T-helper 1 cell treated with Interleukin-12 subunit alpha and Interleukin-12 subunit beta and Interleukin-4 antibody, amounts not matched to agents 30 μg/mL and 1 μg/mL, for 36 hours (primary cell): Measurements from ENCODE around the gene SMIM44.
"Not testable (repeated sequence)": the region's sequence is repeated elsewhere in the genome, so short reads cannot be mapped to it uniquely, and the experiment has no call there.

Source experiments
- H3K27ac Mint-ChIP-seq: one replicate; pipeline ENCODE4 v1.8.0; 2021; ENCODE audit warnings: mild to moderate bottlenecking, mixed read lengths
- H3K27me3 Mint-ChIP-seq: one replicate; pipeline ENCODE4 v1.8.0; 2021; ENCODE audit warnings: low read depth, mixed read lengths
- H3K36me3 Mint-ChIP-seq: one replicate; pipeline ENCODE4 v1.8.0; 2021; ENCODE audit warnings: low read depth, mixed read lengths
- H3K4me1 Mint-ChIP-seq: one replicate; pipeline ENCODE4 v1.8.0; 2021; ENCODE audit warnings: low read depth, mixed read lengths
- H3K4me3 Mint-ChIP-seq: one replicate; pipeline ENCODE4 v1.8.0; 2021; ENCODE audit warnings: mild to moderate bottlenecking, moderate library complexity, mixed read lengths
- H3K9me3 Mint-ChIP-seq: one replicate; pipeline ENCODE4 v1.8.0; 2021; ENCODE audit warnings: mixed read lengths

The SMIM44 gene

DNA sequence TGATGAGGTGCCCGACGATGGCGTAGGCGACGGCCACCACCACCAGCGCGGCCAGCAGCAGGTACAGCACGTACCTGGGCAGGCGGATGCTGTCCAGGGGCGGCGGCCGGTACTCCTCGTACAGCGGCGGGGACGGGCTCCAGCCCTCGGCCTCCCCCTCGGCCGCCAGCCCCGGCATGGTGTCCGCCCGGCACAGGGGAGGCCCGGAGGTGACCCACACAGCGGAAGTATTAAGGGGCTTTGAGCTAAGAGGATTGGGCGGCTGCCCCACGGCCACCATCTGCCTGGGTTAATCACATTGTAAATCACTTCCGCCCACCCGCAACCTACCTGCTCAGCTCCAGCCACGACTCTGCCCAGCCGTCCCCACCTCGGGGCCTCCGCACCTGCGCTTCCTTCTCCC lies at the start of gene SMIM44:
Gene SMIM44 (minus strand): TSS at position 216 of the 403 bp plus-strand sequence. CDS start 38 bp downstream, at position 178.
- Mint-ChIP-seq H3K4me1 (peaks cover 7% of the 10 kb centered on the region), H3K27ac (no peak within 1 kb of the TSS), H3K36me3 (peaks cover 2% of the 10 kb centered on the region), H3K4me3 (no peak within 1 kb of the TSS), H3K9me3 (no peaks in the 10 kb centered on the region), H3K27me3 (no peaks in the 10 kb centered on the region)

GRCh38 chr19:3533033-3533432 lies 49.8 kb upstream of the SMIM44 start:
- peaks cover 12% of the 10 kb centered on the region for H3K36me3 Mint-ChIP-seq

DNA sequence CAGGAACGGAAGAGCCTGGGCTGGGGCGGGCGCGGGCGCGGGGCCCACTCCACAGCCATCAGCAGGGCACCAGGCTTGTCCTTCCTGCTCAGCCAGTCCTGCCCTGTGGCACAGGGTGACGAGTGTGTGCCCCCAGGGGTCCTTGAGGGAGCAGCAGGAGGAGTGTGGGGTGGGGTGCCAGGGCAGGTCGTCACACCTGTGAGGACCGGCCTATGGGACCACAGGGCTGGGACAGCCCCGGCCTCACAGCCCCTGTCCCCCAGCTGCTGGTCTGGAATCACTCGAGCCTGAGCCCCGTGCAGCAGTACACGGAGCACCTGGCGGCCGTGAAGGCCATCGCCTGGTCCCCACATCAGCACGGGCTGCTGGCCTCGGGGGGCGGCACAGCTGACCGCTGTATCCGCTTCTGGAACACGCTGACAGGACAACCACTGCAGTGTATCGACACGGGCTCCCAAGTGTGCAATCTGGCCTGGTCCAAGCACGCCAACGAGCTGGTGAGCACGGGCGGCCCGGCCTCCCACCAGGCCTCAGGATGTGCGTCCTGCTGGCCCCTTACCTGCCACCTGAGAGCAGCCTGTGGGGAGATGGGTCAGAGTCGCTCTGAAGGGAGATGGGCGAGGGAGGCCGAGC lies 49.0 kb upstream of the SMIM44 start:
- Mint-ChIP-seq H3K27ac (no peak overlapping the region), H3K27me3 (no peaks in the 10 kb centered on the region), H3K4me1 (no peaks in the 10 kb centered on the region), H3K4me3 (no peak overlapping the region), H3K9me3 (no peaks in the 10 kb centered on the region), H3K36me3 (peaks cover 11% of the 10 kb centered on the region)

More at GRCh38 chr19:3533033-3533432, 49.8 kb upstream of the SMIM44 start:
- Mint-ChIP-seq H3K9me3 (no peaks in the 10 kb centered on the region), H3K27me3 (no peaks in the 10 kb centered on the region), H3K27ac (no peak overlapping the region), H3K4me1 (no peaks in the 10 kb centered on the region), H3K4me3 (no peak overlapping the region)

- no peaks in the 10 kb centered on the region for H3K27me3 Mint-ChIP-seq
- H3K36me3 Mint-ChIP-seq: peaks cover 14% of the 10 kb centered on the region
- no peak overlapping the region for H3K27ac Mint-ChIP-seq
- no peaks in the 10 kb centered on the region for H3K9me3 Mint-ChIP-seq
- H3K4me3 Mint-ChIP-seq: no peak overlapping the region
- H3K4me1 Mint-ChIP-seq: no peaks in the 10 kb centered on the region
These were observed 48.5 kb upstream of the SMIM44 start for GRCh38 chr19:3531716-3532115.

GRCh38 chr19:3530389-3530788 lies 47.1 kb upstream of the SMIM44 start:
- H3K36me3 Mint-ChIP-seq: peaks cover 14% of the 10 kb centered on the region
- no peaks in the 10 kb centered on the region for H3K27me3 Mint-ChIP-seq
- H3K4me3 Mint-ChIP-seq: no peak overlapping the region
- no peak overlapping the region for H3K27ac Mint-ChIP-seq
- no peaks in the 10 kb centered on the region for H3K4me1 Mint-ChIP-seq
- no peaks in the 10 kb centered on the region for H3K9me3 Mint-ChIP-seq

DNA sequence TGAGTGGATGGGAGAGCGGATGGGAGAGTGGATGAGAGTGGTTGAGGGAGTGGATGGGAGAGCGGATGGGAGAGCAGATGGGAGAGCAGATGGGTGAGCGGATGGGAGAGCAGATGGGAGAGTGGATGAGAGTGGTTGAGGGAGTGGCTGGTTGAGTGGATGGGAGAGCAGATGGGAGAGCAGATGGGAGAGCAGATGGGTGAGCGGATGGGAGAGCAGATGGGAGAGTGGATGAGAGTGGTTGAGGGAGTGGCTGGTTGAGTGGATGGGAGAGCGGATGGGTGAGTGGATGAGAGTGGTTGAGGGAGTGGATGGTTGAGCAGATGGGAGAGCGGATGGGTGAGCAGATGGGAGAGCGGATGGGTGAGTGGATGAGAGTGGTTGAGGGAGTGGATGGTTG lies 46.1 kb upstream of the SMIM44 start:
- not testable (repeated sequence) for H3K9me3 Mint-ChIP-seq, H3K27ac Mint-ChIP-seq, H3K4me1 Mint-ChIP-seq, H3K36me3 Mint-ChIP-seq, H3K27me3 Mint-ChIP-seq, H3K4me3 Mint-ChIP-seq

DNA sequence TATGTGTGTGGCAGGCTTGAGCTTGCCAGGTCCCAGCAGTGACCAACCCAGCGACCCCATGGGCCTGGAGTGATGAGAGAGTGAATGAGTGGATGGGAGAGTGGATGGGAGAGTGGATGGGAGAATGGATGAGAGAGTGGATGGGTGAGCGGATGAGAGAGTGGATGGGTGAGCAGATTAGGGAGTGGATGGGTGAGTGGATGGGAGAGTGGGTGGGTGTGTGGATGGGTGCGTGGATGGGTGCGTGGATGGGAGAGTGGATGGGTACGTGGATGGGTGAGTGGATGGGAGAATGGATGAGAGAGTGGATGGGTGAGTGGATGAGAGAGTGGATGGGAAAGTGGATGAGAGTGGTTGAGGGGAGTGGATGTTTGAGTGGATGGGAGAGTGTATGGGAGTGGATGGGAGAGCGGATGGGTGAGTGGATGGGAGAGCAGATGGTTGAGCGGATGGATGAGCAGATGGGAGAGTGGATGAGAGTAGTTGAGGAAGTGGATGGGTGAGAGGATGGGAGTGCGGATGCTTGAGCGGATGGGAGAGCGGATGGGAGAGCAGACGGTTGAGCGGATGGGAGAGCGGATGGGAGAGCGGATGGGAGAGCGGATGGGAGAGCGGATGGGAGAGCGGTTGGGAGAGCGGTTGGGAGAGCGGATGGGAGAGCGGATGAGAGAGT lies 45.4 kb upstream of the SMIM44 start:
- Mint-ChIP-seq H3K27ac (no peak overlapping the region), H3K27me3 (no peaks in the 10 kb centered on the region), H3K4me1 (no peaks in the 10 kb centered on the region), H3K36me3 (peaks cover 10% of the 10 kb centered on the region), H3K9me3 (no peaks in the 10 kb centered on the region), H3K4me3 (no peak overlapping the region)

GRCh38 chr19:3528080-3528479 lies 44.8 kb upstream of the SMIM44 start:
- no peaks in the 10 kb centered on the region for H3K4me1 Mint-ChIP-seq

GRCh38 chr19:3527238-3527910 lies 44.1 kb upstream of the SMIM44 start:
- H3K4me1 Mint-ChIP-seq: no peaks in the 10 kb centered on the region
- no peaks in the 10 kb centered on the region for H3K9me3 Mint-ChIP-seq
- no peak overlapping the region for H3K4me3 Mint-ChIP-seq
- no peak overlapping the region for H3K27ac Mint-ChIP-seq
- peaks cover 5% of the 10 kb centered on the region for H3K36me3 Mint-ChIP-seq
- no peaks in the 10 kb centered on the region for H3K27me3 Mint-ChIP-seq

More at GRCh38 chr19:3528080-3528479, 44.8 kb upstream of the SMIM44 start:
- H3K36me3 Mint-ChIP-seq: peaks cover 6% of the 10 kb centered on the region
- no peak overlapping the region for H3K4me3 Mint-ChIP-seq
- H3K9me3 Mint-ChIP-seq: no peaks in the 10 kb centered on the region
- H3K27me3 Mint-ChIP-seq: no peaks in the 10 kb centered on the region
- no peak overlapping the region for H3K27ac Mint-ChIP-seq

DNA sequence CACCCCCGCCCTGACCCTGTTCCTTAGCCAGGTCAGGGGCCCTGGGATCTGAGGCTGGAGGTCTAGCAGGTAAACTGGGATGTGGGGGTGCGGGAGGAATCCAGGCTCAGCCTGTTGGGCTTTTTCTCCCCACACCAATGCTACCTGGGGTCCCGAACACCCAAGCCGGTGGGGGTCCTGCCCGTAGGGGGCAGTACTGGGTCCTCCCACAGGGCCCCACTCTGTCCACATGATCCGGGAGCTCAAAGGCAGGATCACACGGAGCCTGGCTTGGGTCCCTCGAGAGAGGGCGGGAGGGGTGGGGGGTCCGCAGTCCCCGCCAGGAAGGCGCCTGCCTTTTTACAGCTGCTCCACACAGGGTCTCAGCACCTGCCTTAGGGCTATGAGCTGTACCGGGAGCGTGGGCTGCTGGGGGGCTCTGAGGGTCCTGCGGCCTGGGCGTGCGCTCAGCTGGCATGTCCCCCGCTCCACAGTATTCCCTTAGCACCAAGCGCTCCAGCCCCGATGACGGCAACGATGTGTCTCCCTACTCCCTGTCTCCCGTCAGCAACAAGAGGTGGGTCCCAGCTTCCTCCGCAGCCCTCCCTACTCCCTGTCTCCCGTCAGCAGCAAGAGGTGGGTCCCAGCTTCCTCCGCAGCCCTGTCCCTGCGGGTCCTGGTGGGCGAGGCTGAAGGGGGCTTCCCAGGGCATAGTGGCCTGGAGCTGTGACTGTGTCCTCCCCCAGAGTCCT lies 43.4 kb upstream of the SMIM44 start:
- Mint-ChIP-seq H3K27ac (no peak overlapping the region), H3K9me3 (no peaks in the 10 kb centered on the region), H3K27me3 (no peaks in the 10 kb centered on the region), H3K4me1 (peaks cover 2% of the 10 kb centered on the region), H3K4me3 (no peak overlapping the region), H3K36me3 (peaks cover 8% of the 10 kb centered on the region)

- Mint-ChIP-seq H3K27me3 (no peaks in the 10 kb centered on the region), H3K9me3 (no peaks in the 10 kb centered on the region), H3K4me1 (peaks cover 6% of the 10 kb centered on the region), H3K4me3 (no peak overlapping the region), H3K27ac (no peak overlapping the region), H3K36me3 (peaks cover 13% of the 10 kb centered on the region)
These were observed 41.7 kb upstream of the SMIM44 start for GRCh38 chr19:3524904-3525451.

- Mint-ChIP-seq H3K4me3 (no peak overlapping the region), H3K27ac (no peak overlapping the region), H3K4me1 (peaks cover 6% of the 10 kb centered on the region), H3K36me3 (peaks cover 13% of the 10 kb centered on the region), H3K27me3 (no peaks in the 10 kb centered on the region), H3K9me3 (no peaks in the 10 kb centered on the region)
These were observed 41.0 kb upstream of the SMIM44 start for GRCh38 chr19:3524078-3524842.

DNA sequence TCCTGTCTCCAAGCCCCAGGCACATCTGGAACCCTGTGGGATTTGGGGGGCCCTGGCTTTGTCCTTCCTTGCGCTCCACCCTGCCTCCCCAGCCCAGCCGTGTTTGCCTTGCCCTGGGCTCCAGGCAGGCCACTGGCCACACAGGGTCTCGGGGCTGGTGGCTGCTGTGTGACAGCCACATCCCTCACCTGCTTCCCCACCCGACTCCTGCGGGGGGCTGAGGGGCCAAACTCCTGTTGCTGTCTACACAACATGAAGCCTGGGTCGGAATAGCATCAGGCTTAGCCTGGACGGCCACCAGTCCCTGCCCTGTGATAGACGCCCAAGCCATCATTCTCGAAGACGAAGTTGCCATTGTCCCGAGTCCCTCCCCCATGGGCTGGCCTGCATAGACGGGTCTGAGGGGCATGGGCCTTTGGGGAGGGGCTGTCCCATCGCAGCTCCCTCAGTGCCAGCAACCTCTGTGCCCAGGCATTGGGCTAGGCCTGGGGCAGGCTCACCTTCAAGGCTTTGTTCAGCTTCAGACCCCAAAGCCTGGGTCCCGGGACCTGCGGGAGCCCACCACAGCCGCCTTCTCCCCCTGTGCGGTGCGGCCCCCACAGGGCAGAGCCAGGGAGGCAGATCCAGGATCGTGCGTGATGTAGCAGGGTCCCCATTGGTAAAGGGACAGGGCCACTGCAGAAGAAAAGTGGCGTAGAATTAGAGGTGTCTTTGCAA lies 40.3 kb upstream of the SMIM44 start:
- H3K4me1 Mint-ChIP-seq: peaks cover 6% of the 10 kb centered on the region
- H3K4me3 Mint-ChIP-seq: no peak overlapping the region
- no peak overlapping the region for H3K27ac Mint-ChIP-seq
- H3K27me3 Mint-ChIP-seq: no peaks in the 10 kb centered on the region
- H3K36me3 Mint-ChIP-seq: peaks cover 13% of the 10 kb centered on the region
- no peaks in the 10 kb centered on the region for H3K9me3 Mint-ChIP-seq
